ENCODE measurements around the gene WNK4. TPM values are rescaled to one million over a fixed set of nuclear protein-coding genes. Genes with fewer than 3 reads are reported as not detected.
"Not testable (repeated sequence)": the region's sequence is repeated elsewhere in the genome, so short reads cannot be mapped to it uniquely, and the experiment has no call there.

Gene WNK4
- total RNA-seq: under 1 TPM; 0.18 to 0.20 TPM

DNA sequence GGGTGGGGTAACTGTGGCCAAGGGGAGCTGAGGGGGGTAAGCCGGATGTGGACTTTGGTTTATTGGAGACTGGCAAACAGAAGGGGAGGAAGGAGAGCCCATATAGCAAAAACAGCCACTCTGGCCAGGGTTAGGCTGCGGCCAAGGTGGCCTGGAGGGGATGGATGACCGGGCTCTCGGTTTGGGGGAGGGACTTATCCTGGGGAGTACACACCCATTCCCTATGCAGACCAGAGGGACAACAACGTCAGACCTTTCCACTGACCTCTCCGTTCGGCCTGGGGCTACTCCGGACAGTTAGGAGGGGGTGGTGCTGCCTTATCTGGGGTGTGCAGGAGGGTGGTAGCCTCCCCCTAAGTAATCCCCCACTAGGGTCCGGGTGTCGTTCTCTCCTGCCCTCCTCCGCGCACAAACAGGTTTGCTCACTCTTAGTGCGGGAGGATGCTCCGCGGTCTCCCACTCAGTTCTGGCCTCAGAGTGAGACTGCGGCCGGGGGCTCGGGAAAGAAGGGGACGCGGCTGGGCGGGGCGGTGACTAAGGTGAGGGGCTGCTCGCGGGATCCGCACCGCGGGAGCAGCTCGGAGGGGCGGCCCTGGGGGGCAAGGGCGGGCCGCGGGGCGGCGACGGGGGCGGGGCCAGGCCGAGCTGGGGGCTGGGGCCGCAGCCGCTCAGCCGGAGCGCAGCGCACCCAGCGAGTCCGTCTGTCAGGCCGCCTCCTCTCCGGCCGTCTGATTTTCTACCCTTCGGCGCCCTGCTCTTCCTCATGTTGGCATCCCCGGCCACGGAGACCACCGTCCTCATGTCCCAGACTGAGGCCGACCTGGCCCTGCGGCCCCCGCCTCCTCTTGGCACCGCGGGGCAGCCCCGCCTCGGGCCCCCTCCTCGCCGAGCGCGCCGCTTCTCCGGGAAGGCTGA, at the start of gene WNK4:
WNK4 (plus strand) TSS at position 675 of the 915 bp plus-strand sequence; CDS start at position 764, 89 bp downstream.
- no peak for DNase-seq
- no peak within 1 kb of the TSS for H3K27ac Mint-ChIP-seq
- H3K9me3 Mint-ChIP-seq: no peaks in the 10 kb centered on the region
- ChIA-PET POLR2A (interaction anchor here (1.2 kb wide), 1 partner anchor 44 kb away, joined by 4 read pairs; the partner anchor contains the start of gene BECN1), CTCF (interaction anchor here (1.0 kb wide), 1 partner anchor 202 kb away, joined by 4 read pairs; no protein-coding TSS in a partner anchor)
- no peak within 1 kb of the TSS for H3K4me3 Mint-ChIP-seq
- peaks cover 42% of the 10 kb centered on the region for H3K36me3 Mint-ChIP-seq (ENCODE audit: low read depth)
- H3K27me3 Mint-ChIP-seq: peaks cover 38% of the 10 kb centered on the region
- H3K4me1 Mint-ChIP-seq: peaks cover 19% of the 10 kb centered on the region

DNA sequence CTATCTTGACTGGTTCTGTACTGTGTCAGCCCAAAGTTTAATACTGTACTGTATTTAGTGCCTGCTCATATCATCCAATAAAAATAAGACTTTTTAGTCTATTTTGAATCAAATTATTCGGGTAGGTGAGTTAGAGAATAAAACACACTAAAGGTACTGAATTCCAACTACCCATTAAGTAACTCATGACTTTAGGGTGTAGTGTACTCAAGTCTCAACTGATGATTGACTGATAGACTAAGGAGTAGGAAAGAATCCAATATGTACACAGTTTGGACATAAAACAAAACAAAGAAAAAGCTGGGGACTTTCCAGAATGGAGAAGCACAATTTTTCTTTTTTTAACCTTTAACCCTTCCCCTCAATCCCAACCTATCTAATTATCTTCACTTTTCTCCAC, 39.7 kb upstream of the WNK4 start:
- no peak overlapping the region for H3K27ac Mint-ChIP-seq
- DNase-seq: no peak
- H3K4me3 Mint-ChIP-seq: no peak overlapping the region
- H3K4me1 Mint-ChIP-seq: peaks cover 17% of the 10 kb centered on the region
- no peaks in the 10 kb centered on the region for H3K9me3 Mint-ChIP-seq
- ChIA-PET POLR2A (no interaction called here), CTCF (no interaction called here)
- H3K36me3 Mint-ChIP-seq (ENCODE audit: low read depth): peaks cover 3% of the 10 kb centered on the region
- H3K27me3 Mint-ChIP-seq: no peaks in the 10 kb centered on the region

DNA sequence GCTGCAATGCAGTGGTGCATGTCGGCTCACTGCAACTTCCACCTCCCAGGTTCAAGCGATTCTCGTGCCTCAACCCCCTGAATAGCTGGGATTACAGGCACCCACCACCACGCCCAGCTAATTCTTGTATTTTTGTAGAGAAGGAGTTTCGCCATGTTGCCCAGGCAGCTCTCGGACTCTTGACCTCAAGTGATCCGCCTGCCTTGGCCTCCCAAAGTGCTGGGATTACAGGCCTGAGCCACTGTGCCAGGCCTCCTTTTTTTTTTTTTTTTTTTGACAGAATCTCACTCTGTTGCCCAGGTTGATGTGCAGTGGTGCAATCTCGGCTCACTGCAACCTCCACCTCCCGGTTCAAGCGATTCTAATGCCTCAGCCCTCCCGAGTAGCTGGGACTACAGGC, 37.5 kb upstream of the WNK4 start:
- CTCF ChIA-PET: interaction anchor here (0.8 to 1.5 kb wide), 2 partner anchors 21 to 71 kb away, joined by 3 to 4 read pairs; no protein-coding TSS in a partner anchor
- POLR2A ChIA-PET: interaction anchor here (1.2 to 1.6 kb wide), 3 partner anchors 9 to 255 kb away, joined by 3 to 7 read pairs (median 3); partner anchors contain the start of gene RPL27
- H3K27ac Mint-ChIP-seq; H3K4me3 Mint-ChIP-seq; DNase-seq; H3K36me3 Mint-ChIP-seq (ENCODE audit: low read depth); H3K9me3 Mint-ChIP-seq: not testable (repeated sequence)
- peaks cover 17% of the 10 kb centered on the region for H3K4me1 Mint-ChIP-seq
- H3K27me3 Mint-ChIP-seq: peaks cover 15% of the 10 kb centered on the region

DNA sequence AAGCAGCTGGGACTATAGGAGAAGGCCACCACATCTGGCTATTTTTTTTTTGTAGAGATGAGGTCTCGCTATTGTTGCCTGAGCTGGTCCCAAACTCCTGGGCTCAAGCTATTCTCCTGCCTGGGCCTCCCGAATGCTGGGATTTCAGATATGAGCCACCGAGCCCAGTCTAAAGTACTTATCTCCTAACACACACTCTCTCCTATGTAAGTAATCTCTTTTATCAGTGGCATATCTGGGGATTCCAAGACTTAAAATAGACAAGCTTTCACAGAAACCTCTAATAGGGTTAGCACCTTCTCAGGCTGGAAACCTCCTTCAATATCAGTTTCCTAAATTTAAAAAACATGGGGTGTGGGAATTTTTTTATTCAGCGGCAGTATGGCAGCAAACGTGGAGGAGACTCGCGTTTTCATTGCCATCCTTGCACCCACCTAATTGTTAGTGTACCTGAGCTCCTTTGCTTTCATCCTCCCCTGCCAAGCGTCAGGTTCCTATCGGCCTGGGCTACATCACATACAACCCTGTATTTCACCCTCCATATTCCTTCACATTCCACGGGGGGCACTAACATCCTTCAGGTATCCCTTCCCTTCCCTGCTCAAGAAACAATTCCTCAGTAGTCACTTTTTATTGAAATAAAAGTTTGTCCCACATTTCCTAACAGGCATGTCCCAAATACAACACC, 36.7 kb upstream of the WNK4 start:
- CTCF ChIA-PET: interaction anchor here (0.6 to 1.5 kb wide), 3 partner anchors 20 to 1768 kb away, joined by 3 to 4 read pairs (median 3); no protein-coding TSS in a partner anchor

DNA sequence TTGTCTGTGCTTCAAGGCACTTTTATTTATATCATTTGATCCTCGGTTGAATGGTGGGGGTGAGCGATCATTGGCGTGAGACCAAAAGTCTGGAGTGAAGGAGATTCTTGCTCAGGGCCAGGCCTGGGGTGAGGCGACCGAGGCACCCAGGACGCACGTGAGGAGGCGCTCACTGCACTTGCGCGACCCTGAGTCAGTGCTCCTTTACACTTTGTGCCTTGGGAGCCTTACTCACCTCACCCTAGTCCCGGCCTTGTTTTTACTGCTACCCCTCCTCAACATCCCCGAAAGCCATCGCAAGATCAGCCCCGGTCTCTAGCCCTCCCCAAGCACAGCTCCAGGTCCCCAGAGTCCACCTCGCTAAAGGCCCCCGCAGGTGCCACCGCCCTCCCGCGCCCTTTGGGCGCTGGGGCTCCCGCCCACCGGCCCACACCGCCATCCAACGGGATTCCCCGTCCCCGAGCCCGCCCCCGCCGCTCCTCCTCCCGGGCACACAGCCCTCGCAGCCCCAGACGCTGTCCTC, 36.1 kb upstream of the WNK4 start:
- POLR2A ChIA-PET: interaction anchor here (1.0 to 1.6 kb wide), 8 partner anchors 9 to 254 kb away, joined by 3 to 7 read pairs (median 3); partner anchors contain the start of genes RAMP2 and RPL27
- H3K9me3 Mint-ChIP-seq: no peaks in the 10 kb centered on the region
- peak overlapping the region; percentile 88 for H3K27ac Mint-ChIP-seq
- peak; percentile 52 for DNase-seq
- H3K27me3 Mint-ChIP-seq: peaks cover 28% of the 10 kb centered on the region
- H3K4me1 Mint-ChIP-seq: peaks cover 17% of the 10 kb centered on the region
- peaks cover 3% of the 10 kb centered on the region for H3K36me3 Mint-ChIP-seq (ENCODE audit: low read depth)
- CTCF ChIA-PET: interaction anchor here (0.6 kb wide), 1 partner anchor 1767 kb away, joined by 3 read pairs; no protein-coding TSS in a partner anchor
- H3K4me3 Mint-ChIP-seq: peak overlapping the region; percentile 98

More for the DNA sequence above, 36.7 kb upstream of the WNK4 start:
- peak overlapping the region; percentile 98 for H3K4me3 Mint-ChIP-seq
- peaks cover 17% of the 10 kb centered on the region for H3K4me1 Mint-ChIP-seq
- POLR2A ChIA-PET: interaction anchor here (1.0 to 1.6 kb wide), 8 partner anchors 8 to 254 kb away, joined by 3 to 7 read pairs (median 3); partner anchors contain the start of genes RAMP2 and RPL27
- DNase-seq: no peak
- H3K36me3 Mint-ChIP-seq (ENCODE audit: low read depth): peaks cover 3% of the 10 kb centered on the region
- peak overlapping the region; percentile 88 for H3K27ac Mint-ChIP-seq
- H3K27me3 Mint-ChIP-seq: peaks cover 22% of the 10 kb centered on the region
- no peaks in the 10 kb centered on the region for H3K9me3 Mint-ChIP-seq

DNA sequence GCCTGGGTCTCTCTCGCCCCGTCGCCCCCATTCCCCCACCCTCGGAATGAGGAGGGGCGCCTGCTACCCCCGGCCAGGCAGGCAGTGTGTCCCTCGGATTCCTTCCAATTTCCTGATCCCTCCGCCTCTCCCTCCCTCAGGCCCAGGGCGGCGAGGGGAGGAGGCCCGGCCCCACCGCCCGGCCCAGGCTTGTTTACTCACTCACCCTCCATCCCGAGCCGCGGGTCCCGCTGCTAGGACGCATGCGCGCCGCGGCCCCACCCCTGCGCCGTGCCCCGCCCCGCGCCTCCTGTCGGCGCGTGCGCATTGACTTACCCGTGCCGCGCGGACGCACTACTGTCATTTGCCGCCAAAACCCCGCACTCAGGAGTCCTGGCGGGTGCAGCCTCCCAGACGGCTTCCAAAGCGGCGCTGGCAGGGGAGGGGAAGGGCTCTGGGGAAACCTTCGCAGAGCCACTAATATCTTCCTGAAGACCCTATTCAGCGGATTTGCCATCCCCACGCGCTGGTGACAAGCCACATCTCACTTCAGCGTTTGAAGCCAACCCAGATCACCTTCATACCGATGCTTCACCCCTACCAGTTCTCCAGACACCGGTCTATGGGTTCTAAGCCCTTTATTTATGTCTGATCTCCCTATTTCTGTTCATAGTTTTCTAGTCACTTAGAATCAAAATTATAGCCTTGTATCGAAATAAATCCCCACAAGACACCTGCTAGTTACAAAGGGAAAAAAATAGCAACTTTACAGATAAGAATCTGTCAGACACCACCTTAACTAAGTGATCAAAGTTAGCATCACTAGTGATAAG, 35.4 kb upstream of the WNK4 start, which contains the start of gene EZH1:
EZH1 (minus strand) TSS at position 235 of the 812 bp plus-strand sequence. CDS start 16,099 bp downstream, outside the sequence.
- H3K27ac Mint-ChIP-seq: peak within 1 kb of the TSS; percentile 88
- DNase-seq: peak; percentile 93
- H3K27me3 Mint-ChIP-seq: peaks cover 30% of the 10 kb centered on the region
- peaks cover 17% of the 10 kb centered on the region for H3K4me1 Mint-ChIP-seq
- ChIA-PET POLR2A (no interaction called here), CTCF (no interaction called here)
- H3K9me3 Mint-ChIP-seq: no peaks in the 10 kb centered on the region
- H3K36me3 Mint-ChIP-seq (ENCODE audit: low read depth): peaks cover 3% of the 10 kb centered on the region
- H3K4me3 Mint-ChIP-seq: peak within 1 kb of the TSS; percentile 98

DNA sequence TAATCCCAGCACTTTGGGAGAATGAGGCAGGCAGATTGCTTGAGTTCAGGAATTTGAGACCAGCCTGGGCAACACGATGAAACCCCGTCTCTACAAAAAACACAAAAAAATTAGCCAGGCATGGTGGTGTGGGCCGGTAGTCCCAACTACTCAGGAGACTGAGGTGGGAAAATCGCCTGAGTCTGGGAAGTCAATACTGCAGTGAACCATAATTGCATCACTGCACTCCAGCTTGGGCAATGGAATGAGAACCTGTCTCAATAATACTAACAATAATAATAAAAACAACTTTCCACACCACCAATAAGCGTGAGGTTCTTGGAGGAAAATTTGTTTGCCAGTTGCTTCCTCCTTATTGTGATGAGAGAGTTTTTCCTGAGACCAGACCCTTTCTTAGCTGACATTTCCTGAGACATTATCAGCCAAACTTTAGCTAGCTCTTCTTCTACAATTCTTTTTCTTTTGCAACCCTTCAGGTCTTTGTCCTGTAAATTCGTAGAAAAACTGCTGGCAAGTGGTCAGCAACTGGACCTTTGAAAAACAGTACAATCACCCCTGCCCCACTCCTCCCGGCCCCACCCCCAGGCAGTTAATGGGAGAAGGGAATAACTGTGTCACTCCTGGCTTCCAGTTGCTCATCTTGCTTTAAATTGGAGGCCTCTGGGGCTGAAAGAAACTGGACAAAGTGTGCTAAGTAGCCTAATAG, 32.1 kb upstream of the WNK4 start:
- Mint-ChIP-seq H3K27me3 (peaks cover 46% of the 10 kb centered on the region), H3K9me3 (no peaks in the 10 kb centered on the region), H3K4me3 (no peak overlapping the region), H3K36me3 (ENCODE audit: low read depth) (peaks cover 3% of the 10 kb centered on the region), H3K4me1 (peaks cover 15% of the 10 kb centered on the region), H3K27ac (no peak overlapping the region)
- CTCF ChIA-PET: interaction anchor here (1.7 kb wide), 1 partner anchor 15 kb away, joined by 5 read pairs; no protein-coding TSS in a partner anchor
- DNase-seq: no peak
- POLR2A ChIA-PET: no interaction called here

DNA sequence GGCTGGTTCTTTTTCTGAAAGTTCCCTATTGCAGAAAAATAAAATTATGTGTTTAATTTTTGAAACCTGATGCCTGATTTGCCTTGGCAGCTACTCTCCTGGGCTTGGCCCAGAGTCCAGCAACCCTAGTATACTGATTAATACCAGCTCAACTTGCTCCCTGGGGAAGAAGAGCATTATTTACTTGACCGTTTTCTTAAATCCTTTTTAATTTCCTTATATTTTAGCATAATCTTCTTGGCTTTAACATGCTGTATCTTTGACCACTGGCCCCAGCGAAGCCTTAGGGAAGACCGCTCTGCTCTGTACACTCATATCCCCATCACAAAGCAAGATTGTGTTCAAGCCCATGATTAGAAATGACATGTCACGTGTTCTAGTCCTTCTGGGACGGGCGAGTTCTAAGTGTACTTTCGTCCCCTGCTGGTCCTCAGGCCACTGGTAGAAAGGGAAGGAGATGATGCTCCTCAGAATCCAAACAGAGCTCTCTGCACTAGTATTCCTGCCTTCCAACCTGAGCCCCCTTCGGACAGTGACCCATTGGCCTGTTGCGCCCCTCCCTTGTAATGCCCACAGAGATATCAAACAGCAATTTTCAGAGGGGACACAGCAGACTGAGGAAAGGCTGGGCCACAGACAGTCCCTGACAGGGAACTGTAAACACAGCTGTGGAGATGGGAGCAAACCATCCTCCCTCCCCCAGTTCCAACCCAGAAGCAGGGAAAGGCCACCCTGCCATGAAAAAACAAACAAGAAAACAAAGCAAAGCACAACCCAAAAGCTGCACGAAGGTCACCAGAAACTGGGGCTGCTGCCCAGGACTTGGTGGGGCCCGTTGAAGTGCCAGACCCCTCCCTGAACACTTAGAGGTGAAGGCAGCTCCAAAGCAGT, 31.3 kb upstream of the WNK4 start:
- Mint-ChIP-seq H3K4me3 (no peak overlapping the region), H3K27me3 (peaks cover 51% of the 10 kb centered on the region), H3K4me1 (peaks cover 9% of the 10 kb centered on the region), H3K27ac (no peak overlapping the region), H3K36me3 (ENCODE audit: low read depth) (peaks cover 3% of the 10 kb centered on the region), H3K9me3 (no peaks in the 10 kb centered on the region)
- ChIA-PET POLR2A (interaction anchor here (0.9 to 1.6 kb wide), 2 partner anchors 11 to 13 kb away, joined by 3 to 4 read pairs; no protein-coding TSS in a partner anchor), CTCF (interaction anchor here (0.8 to 1.7 kb wide), 2 partner anchors 14 to 17 kb away, joined by 3 to 5 read pairs; no protein-coding TSS in a partner anchor)
- DNase-seq: no peak

DNA sequence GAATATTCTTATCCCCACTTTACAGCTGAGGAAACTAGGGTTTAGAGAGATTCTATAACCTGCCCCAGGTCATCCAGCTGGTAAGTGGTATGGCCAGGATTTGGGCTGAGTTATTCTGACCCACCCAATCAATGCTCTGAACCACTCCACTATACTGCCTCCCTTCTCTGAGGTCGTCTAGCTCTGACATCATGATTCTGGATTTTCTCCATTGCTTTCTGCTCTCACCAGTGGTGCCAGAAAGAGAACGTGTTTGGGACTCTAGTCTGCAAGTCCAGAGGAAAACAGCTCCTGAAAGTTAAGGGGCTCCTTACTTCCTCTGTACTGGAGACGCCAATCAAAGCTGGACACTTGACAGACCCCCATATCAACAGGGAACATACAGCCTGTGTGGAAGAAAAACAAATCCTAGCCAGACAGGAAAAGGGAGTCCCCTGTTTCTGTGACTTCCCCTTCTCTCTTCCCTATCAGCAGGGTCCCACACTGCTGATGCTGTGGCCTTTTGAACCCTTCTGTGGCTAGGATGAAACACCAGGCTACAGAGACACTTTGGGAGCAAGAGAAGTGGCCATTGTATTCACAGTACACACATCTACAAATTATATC, 29.6 kb upstream of the WNK4 start:
- Mint-ChIP-seq H3K9me3 (no peaks in the 10 kb centered on the region), H3K4me1 (no peaks in the 10 kb centered on the region), H3K36me3 (ENCODE audit: low read depth) (no peaks in the 10 kb centered on the region), H3K4me3 (no peak overlapping the region), H3K27ac (no peak overlapping the region), H3K27me3 (peaks cover 60% of the 10 kb centered on the region)
- ChIA-PET CTCF (interaction anchor here (2.1 kb wide), 2 partner anchors 11 to 13 kb away, joined by 4 to 8 read pairs; no protein-coding TSS in a partner anchor), POLR2A (interaction anchor here (1.1 to 1.6 kb wide), 3 partner anchors 11 to 183 kb away, joined by 3 to 4 read pairs (median 3); partner anchors contain the start of gene PSME3)
- no peak for DNase-seq

DNA sequence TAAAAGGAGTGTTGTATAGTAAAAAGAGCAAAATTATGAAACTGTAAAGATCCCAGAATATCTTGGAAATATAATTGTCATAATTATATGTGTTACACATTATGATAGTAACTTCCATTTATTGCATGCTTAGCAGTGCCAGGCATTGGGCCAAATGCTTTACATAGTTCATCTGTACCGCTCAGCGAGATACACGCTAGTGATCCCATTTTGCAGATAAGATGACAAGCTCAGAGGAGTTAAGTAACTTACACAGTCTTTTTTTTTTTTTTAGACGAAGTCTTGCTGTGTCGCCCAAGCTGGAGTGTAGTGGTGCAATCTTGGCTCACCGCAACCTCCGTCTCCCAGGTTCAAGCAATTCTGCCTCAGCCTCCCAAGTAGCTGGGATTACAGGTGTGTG, 28.8 kb upstream of the WNK4 start:
- CTCF ChIA-PET: interaction anchor here (2.1 kb wide), 2 partner anchors 10 to 12 kb away, joined by 4 to 8 read pairs; no protein-coding TSS in a partner anchor

More for the DNA sequence above, 28.8 kb upstream of the WNK4 start:
- H3K27ac Mint-ChIP-seq: no peak overlapping the region
- POLR2A ChIA-PET: interaction anchor here (1.1 kb wide), 1 partner anchor 184 kb away, joined by 3 read pairs; no protein-coding TSS in a partner anchor
- H3K4me1 Mint-ChIP-seq: no peaks in the 10 kb centered on the region
- no peaks in the 10 kb centered on the region for H3K36me3 Mint-ChIP-seq (ENCODE audit: low read depth)
- no peaks in the 10 kb centered on the region for H3K9me3 Mint-ChIP-seq
- peaks cover 60% of the 10 kb centered on the region for H3K27me3 Mint-ChIP-seq
- DNase-seq: no peak
- no peak overlapping the region for H3K4me3 Mint-ChIP-seq
